WERI-Rb-1 (cell line): ENCODE data around the gene HIF1AN.

Experiments
- DNase-seq: peaks from one replicate; pipeline ENCODE4 v3.0.0-alpha.2; 2020
- H3K27ac ChIP-seq: fragments of 250-450 bp; sonication (Bioruptor Pico); 2 replicates; pipeline ENCODE4 v1.5.1; 2020; ENCODE audit warnings: mild to moderate bottlenecking, moderate library complexity
- H3K27me3 ChIP-seq: fragments of 250-450 bp; sonication (Bioruptor Pico); 2 replicates; pipeline ENCODE4 v1.5.1; 2021; ENCODE audit warnings: mild to moderate bottlenecking, low read depth, moderate library complexity; ENCODE audit not compliant: insufficient read depth, severe bottlenecking
- H3K36me3 ChIP-seq: fragments of 250-450 bp; sonication (Bioruptor Pico); 2 replicates; pipeline ENCODE4 v1.5.1; 2020; ENCODE audit warnings: mild to moderate bottlenecking, moderate library complexity
- H3K4me3 ChIP-seq: 2 replicates; pipeline ENCODE4 v1.5.1; 2011; ENCODE audit warnings: low read depth, mild to moderate bottlenecking, control low read depth, low read length
- H3K9me3 ChIP-seq: fragments of 250-450 bp; sonication (Bioruptor Pico); 2 replicates; pipeline ENCODE4 v1.5.1; 2021; ENCODE audit warnings: mild to moderate bottlenecking, moderate library complexity; ENCODE audit not compliant: severe bottlenecking
- CTCF ChIP-seq: IDR thresholded peaks from 2 replicates; pipeline ENCODE4 v1.5.1; 2011; ENCODE audit warnings: low read depth, mild to moderate bottlenecking, control low read depth, inconsistent platforms, low read length

Gene HIF1AN

GRCh38 chr10:100575585-100576281 lies 40.0 kb downstream of the HIF1AN start:
- Histone ChIP-seq H3K27me3 (peaks cover 53% of the 10 kb centered on the region), H3K4me3 (no peak overlapping the region), H3K9me3 (no peaks in the 10 kb centered on the region), H3K27ac (no peak overlapping the region), H3K36me3 (no peaks in the 10 kb centered on the region)
- DNase-seq = no peak
- TF ChIP-seq CTCF = no peak

GRCh38 chr10:100576282-100576635 lies 40.5 kb downstream of the HIF1AN start:
- H3K4me3 ChIP-seq = no peak overlapping the region
- H3K27ac ChIP-seq = no peak overlapping the region
- TF ChIP-seq CTCF = no peak
- peaks cover 57% of the 10 kb centered on the region for H3K27me3 ChIP-seq
- H3K9me3 ChIP-seq = no peaks in the 10 kb centered on the region
- DNase-seq = no peak
- H3K36me3 ChIP-seq = no peaks in the 10 kb centered on the region

- no peak overlapping the region for H3K27ac ChIP-seq
- H3K36me3 ChIP-seq = no peaks in the 10 kb centered on the region
- DNase-seq = no peak
- peaks cover 65% of the 10 kb centered on the region for H3K27me3 ChIP-seq
- no peak overlapping the region for H3K4me3 ChIP-seq
- TF ChIP-seq CTCF = no peak
- no peaks in the 10 kb centered on the region for H3K9me3 ChIP-seq
Observed at GRCh38 chr10:100579261-100580090, 43.7 kb downstream of the HIF1AN start.

GRCh38 chr10:100586959-100587358 lies 51.2 kb downstream of the HIF1AN start:
- no peak for DNase-seq
- H3K9me3 ChIP-seq = peaks cover 10% of the 10 kb centered on the region
- no peak overlapping the region for H3K4me3 ChIP-seq
- peaks cover 60% of the 10 kb centered on the region for H3K27me3 ChIP-seq
- no peak overlapping the region for H3K27ac ChIP-seq
- H3K36me3 ChIP-seq = no peaks in the 10 kb centered on the region
- no peak for TF ChIP-seq CTCF

- no peak overlapping the region for H3K4me3 ChIP-seq
- TF ChIP-seq CTCF = no peak
- DNase-seq = no peak
- H3K9me3 ChIP-seq = no peaks in the 10 kb centered on the region
- H3K36me3 ChIP-seq = no peaks in the 10 kb centered on the region
- H3K27me3 ChIP-seq = peaks cover 85% of the 10 kb centered on the region
- no peak overlapping the region for H3K27ac ChIP-seq
Observed at GRCh38 chr10:100598166-100598565, 62.4 kb downstream of the HIF1AN start.
